Superior temporal gyrus (tissue), 1 donor: ENCODE measurements around the gene CCN6.

ENCODE experiments used
- DNase-seq: peaks from one replicate; pipeline ENCODE4 v3.0.0-alpha.2; 2016; ENCODE audit errors: extremely low spot score

CCN6 gene

DNA sequence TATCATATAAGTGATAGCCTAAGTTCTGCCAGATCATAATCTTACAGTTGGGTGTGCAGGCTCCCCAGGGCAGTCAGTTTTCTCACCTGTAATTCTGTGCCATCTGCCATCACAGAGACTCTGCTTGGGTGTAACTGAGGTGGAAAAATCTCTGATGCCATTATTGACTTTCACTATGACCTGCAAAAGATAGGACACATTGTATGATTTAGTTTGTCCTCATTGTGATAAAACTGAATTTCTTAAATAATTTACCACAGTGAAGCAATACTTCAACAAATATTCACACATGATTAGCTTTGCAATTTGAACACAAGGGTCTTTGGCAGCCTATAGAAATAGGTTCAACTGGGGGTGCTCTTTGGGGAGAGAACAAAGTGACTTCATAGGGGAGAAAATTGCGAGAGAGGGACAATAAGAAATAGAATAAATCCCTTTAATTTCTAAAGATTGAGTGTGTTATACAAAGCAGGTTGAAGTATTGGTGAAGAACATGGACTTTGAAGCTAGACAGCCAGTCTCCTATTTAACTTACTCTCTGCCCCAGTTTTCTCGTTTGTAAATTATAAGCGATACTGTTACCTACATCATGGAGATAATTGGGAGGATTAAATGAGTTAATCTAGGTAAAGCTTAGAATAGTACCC, 60.8 kb downstream of the CCN6 start:
- no peak for DNase-seq

DNA sequence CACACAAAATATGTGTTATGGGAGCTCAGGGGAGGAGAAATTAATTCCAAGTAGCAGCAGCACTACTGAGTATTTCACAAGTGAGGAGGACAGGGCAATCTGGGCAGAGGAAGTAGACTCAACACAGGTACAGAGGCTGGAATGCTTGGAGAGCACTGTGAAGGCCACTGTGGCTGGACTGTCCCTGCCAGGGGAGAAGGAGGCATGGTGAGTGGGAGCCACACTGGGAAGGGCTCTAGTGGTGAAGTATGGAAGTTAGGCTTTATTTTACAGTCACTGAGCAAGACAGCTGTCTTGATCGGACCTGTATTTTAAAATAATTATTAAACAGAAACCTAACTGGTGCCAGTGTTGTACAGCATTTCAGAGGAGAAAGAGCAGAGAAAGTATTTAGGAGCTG, 62.3 kb downstream of the CCN6 start:
- no peak for DNase-seq

GRCh38 chr6:112117554-112117953, 63.6 kb downstream of the CCN6 start:
- DNase-seq: no peak

DNA sequence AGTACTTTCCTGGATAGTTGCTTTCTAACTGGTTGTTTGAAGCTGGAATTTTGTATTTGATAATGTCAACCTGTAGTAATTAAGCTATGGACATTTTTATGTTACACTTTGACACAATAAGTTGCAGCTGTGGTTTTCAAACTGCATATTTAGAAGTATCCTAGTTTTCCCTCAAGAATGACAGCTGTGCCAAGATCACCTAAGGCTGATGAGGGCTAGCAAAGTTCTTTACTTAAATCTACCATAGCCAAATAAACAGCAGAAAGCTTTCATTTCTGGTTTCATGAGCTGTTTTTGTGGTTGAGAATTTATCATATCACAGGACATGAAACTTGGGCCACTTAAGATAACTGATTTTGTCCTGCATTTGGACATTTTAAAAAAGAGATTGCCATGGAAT, 64.1 kb downstream of the CCN6 start:
- DNase-seq: no peak
